ENCODE results near the gene FBLN2.

FBLN2 gene

GRCh38 chr3:13598926-13599886 lies 50.3 kb downstream of the FBLN2 start:
- DNase-seq (ENCODE audit: low read depth in 1 of 2, low spot score in 1 of 2): no peak

GRCh38 chr3:13599887-13600450 lies 51.0 kb downstream of the FBLN2 start:
- DNase-seq (ENCODE audit: low read depth in 1 of 2, low spot score in 1 of 2): no peak

- no peak for DNase-seq (ENCODE audit: low read depth in 1 of 2, low spot score in 1 of 2)
These were observed 52.2 kb downstream of the FBLN2 start for GRCh38 chr3:13600950-13601691.

GRCh38 chr3:13601692-13602080 lies 52.8 kb downstream of the FBLN2 start:
- no peak for DNase-seq (ENCODE audit: low read depth in 1 of 2, low spot score in 1 of 2)

DNA sequence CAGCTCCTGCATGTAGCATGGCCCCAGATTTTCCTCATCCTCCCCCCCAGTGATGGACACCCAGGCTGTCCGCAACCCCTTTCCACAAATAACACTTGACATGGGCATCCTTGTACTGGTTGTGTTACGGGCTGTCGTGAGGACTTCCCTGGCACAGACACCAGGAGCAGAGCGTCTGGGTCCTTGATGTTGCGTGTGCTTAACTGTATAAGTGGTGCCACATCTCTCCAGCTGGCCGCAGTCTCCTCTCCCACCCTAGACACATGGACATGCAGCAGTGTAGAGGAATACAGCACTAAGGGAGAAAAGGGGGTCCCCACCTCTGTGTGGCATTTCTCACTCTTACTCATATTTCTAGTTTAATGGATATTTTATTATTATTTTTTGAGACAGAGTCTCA lies 56.6 kb downstream of the FBLN2 start:
- no peak for DNase-seq (ENCODE audit: low read depth in 1 of 2, low spot score in 1 of 2)

DNA sequence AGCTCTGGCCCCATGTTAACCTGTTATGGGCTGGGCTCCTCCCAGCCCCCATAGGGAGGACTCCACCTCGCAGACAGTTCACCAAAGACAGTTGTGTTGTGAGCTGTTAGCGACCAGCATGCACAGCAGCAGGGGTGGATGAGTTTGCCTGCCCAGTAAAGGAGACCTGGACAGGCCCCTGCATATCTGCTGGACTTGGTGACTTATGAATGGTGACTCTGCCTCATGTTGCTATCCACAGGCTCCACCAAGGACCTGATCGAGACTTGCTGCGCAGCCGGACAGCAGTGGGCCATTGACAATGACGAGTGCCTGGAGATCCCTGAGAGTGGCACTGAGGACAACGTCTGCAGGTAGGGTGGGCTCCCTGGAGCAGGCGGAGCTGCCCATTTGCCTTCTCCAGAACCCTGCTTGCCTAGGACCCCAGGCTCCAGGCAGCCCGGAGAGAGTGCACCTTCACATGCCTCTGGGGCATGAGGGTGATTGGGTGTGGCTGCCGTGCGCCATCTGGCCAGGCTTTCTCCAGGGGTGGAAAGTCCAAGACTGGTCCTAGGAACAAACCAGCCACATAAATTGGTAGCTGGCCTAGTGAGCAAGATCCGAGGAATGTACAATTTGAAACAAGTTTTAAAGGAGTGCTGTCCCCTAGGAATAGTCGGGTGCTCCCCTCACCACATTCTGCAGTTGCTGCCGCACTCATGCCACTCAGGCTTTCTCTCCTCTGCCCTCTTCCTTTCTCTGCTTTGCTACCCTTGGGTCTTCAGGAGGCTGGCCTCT lies 59.1 kb downstream of the FBLN2 start:
- no peak for DNase-seq (ENCODE audit: low read depth in 1 of 2, low spot score in 1 of 2)

- no peak for DNase-seq (ENCODE audit: low read depth in 1 of 2, low spot score in 1 of 2)
These were observed 60.2 kb downstream of the FBLN2 start for GRCh38 chr3:13608969-13609725.

GRCh38 chr3:13610006-13610570 lies 61.2 kb downstream of the FBLN2 start:
- no peak for DNase-seq (ENCODE audit: low read depth in 1 of 2, low spot score in 1 of 2)

DNA sequence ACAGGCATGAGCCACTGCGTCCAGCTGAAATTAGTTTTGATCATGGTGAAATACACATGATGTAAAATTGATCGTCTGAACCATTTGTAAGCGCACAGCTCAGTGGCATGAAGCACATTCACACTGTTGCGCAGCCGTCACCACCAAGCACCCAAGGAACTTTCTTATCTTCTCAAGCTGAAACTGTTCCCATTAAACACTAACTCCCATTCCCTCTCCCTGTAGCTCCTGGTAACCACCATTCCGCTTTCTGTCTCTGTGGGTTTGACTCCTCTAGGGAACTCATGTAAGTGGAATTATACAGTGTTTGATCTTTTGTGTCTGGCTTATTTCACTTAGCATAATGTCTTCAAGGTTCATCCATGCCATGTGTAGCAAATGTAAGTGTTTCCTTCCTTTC lies 62.3 kb downstream of the FBLN2 start:
- DNase-seq (ENCODE audit: low read depth in 1 of 2, low spot score in 1 of 2): no peak

DNA sequence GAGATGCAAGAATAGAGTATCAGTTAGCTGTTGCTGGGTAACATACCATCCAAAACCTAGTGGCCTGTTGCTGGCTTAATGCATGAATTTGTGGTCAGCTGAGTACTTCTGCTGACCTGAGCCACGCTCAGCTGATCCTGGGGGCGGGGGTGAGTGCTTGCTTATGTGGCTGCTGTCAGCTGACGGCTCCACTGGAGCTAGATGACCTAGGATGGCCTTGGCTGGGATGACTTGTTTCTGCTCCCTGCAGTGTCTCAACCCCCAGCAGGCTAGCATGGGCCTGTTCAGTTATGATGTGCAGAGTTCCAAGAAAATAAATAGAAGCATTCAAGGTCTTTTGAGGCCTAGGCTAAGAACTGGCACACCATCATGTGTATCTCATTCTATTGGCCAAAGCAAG lies 63.9 kb downstream of the FBLN2 start:
- DNase-seq (ENCODE audit: low read depth in 1 of 2, low spot score in 1 of 2): no peak

GRCh38 chr3:13613343-13614190 lies 64.6 kb downstream of the FBLN2 start:
- no peak for DNase-seq (ENCODE audit: low read depth in 1 of 2, low spot score in 1 of 2)

- DNase-seq (ENCODE audit: low read depth in 1 of 2, low spot score in 1 of 2): no peak
These were observed 65.7 kb downstream of the FBLN2 start for GRCh38 chr3:13614607-13615006.

DNA sequence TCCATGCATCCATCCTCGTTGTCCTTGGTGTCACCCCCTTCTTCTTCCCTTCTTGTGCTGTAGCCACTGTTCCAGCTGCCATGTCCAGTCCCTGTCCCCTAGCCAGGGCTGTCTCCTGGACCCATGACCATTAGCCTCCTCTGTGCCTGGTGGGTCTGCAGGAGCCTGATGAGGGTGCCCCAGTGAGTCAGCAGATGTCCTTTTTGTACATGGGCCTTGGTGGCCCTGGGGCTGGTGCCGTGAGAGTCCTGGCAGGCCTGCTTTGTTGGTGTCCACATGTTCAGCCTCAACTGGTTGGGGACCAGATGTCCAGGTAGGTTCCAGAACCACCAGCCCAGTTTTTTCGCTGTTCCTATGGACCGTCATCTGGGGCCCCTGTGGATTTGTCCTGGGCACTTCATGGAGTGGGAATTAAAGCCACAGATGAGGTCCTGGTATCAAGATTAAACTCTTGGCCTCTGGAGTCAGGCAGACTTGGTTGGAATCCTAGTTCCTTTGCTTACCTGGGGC lies 66.1 kb downstream of the FBLN2 start:
- DNase-seq (ENCODE audit: low read depth in 1 of 2, low spot score in 1 of 2): no peak

GRCh38 chr3:13616359-13616758 lies 67.4 kb downstream of the FBLN2 start:
- no peak for DNase-seq (ENCODE audit: low read depth in 1 of 2, low spot score in 1 of 2)

GRCh38 chr3:13617097-13617738 lies 68.3 kb downstream of the FBLN2 start:
- DNase-seq (ENCODE audit: low read depth in 1 of 2, low spot score in 1 of 2): no peak

DNA sequence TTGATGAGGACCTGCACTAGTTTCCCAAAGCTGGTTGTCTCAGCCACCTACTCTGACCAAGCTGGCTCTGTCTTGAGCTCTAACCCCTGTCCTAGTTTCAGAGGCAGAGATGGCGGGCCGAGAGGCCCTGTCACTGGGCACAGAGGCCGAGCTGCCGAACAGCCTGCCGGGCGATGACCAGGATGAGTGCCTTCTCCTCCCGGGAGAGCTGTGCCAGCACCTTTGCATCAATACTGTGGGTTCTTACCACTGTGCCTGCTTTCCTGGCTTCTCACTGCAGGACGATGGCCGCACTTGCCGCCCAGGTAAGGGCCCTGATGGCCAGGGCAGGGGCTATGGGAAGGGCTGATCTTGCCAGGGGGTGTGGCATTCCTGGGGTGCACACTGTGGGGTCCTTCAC lies 69.1 kb downstream of the FBLN2 start:
- no peak for DNase-seq (ENCODE audit: low read depth in 1 of 2, low spot score in 1 of 2)

DNA sequence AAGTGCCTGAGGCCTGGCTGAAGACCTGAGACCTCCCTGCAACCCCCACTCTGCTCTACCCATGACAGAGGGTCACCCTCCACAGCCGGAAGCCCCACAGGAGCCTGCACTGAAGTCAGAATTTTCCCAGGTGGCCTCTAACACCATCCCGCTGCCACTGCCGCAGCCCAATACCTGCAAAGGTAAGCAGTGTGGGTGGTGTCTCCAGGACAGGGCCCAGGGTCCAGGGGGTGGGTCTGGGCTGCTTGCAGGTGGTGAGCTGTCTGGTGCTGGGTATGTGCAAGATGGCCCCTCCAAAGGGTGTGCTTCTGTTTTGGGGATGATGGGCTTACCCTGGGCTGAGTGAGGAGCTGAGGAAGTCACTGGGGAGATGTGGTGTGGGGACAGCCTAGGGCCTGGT lies 69.9 kb downstream of the FBLN2 start:
- DNase-seq (ENCODE audit: low read depth in 1 of 2, low spot score in 1 of 2): no peak

GRCh38 chr3:13619661-13620230 lies 70.8 kb downstream of the FBLN2 start:
- DNase-seq (ENCODE audit: low read depth in 1 of 2, low spot score in 1 of 2): no peak

All from stimulated activated CD4-positive, alpha-beta T cell treated with anti-CD3 and anti-CD28 coated beads, Interleukin-15, amount 100 ng/mL, for 1 hour (primary cell).